Esophagus (tissue), 2 donors: ENCODE data around the gene CFAP90. TPM values are rescaled to one million over a fixed set of nuclear protein-coding genes. Genes with fewer than 3 reads are reported as not detected.

Experiments used
- H3K27ac ChIP-seq, 2 donors: one replicate each; pipeline ENCODE4 v1.5.1; 2013; ENCODE audit warnings: low read depth in 2 of 2, mild to moderate bottlenecking in 2 of 2, inconsistent platforms in 1 of 2, low read length in 1 of 2, moderate library complexity in 1 of 2
- H3K27me3 ChIP-seq, 2 donors: one replicate each; pipeline ENCODE4 v1.6.1; 2013; ENCODE audit warnings: low read length in 2 of 2, control low read depth in 1 of 2, mild to moderate bottlenecking in 1 of 2; ENCODE audit not compliant: insufficient read depth in 2 of 2, control insufficient read depth in 1 of 2
- H3K36me3 ChIP-seq, 2 donors: one replicate each; pipeline ENCODE4 v1.6.1; 2013; ENCODE audit warnings: low read length in 1 of 2; ENCODE audit not compliant: control insufficient read depth in 2 of 2, insufficient read depth in 2 of 2
- H3K4me1 ChIP-seq, 2 donors: one replicate each; pipeline ENCODE4 v1.6.1; 2013; ENCODE audit warnings: low read length in 1 of 2; ENCODE audit not compliant: control insufficient read depth in 2 of 2, insufficient read depth in 2 of 2
- H3K4me3 ChIP-seq, 2 donors: one replicate each; pipeline ENCODE4 v1.5.1; 2013; ENCODE audit warnings: low read length in 2 of 2, mild to moderate bottlenecking in 2 of 2, low read depth in 1 of 2, moderate library complexity in 1 of 2
- H3K9me3 ChIP-seq, 2 donors: one replicate each; pipeline ENCODE4 v1.6.1; 2013; ENCODE audit warnings: mild to moderate bottlenecking in 2 of 2, low read depth in 1 of 2, low read length in 1 of 2, moderate library complexity in 1 of 2; ENCODE audit not compliant: control insufficient read depth in 2 of 2, insufficient read depth in 1 of 2
- WGBS, 2 donors: extraction: QIAGEN DNeasy Blood & Tissue Kit; methylation state at CpG; one replicate each; pipeline ENCODE4 v1.1.7; 2013; 5-methylcytosine and 5-hydroxymethylcytosine counted together
- polyA plus RNA-seq, 2 donors: library from polyadenylated mRNA; stranded (reverse); fragments of 200-250 nt; gene quantifications; one replicate each; pipeline ENCODE4 v1.2.3, GENCODE V29; 2013
- donor health status: healthy with polysubstance abuse.
- donor health status: Bipolar disorder and iron deficiency.

CFAP90 gene
- polyA plus RNA-seq, 2 donors, result 0.06 TPM; not detected in 1

GRCh38 chr5:7794823-7795222 lies 56.1 kb downstream of the CFAP90 start:
- no peaks in the 10 kb centered on the region for H3K9me3 ChIP-seq
- no peak overlapping the region for H3K27ac ChIP-seq
- H3K4me1 ChIP-seq, result no peaks in the 10 kb centered on the region
- no peaks in the 10 kb centered on the region for H3K36me3 ChIP-seq
- H3K4me3 ChIP-seq, result no peak overlapping the region
- no peaks in the 10 kb centered on the region for H3K27me3 ChIP-seq
- WGBS, 2 donors, result 54 to 80% methylated on average over 1 of the region's 1 CpG

DNA sequence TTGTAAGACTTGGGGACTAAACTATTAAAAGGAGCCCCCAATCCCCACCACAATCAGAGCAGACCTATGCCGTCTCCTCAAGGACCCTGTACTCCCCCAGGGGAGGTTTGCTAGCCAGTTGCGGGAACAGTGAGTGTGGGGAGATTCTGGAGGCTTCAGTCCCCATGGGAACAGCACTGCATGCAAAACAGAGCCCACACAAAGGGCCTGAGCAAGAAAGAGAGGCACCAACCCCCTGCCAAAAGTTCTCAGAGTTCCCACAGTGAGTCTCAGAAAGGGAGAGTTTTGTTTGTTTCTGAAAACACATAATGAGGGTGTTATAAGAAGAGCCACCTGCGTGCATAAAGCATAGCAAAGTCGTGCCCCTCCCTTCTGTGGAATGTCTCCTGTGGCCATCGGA lies 56.6 kb downstream of the CFAP90 start:
- no peaks in the 10 kb centered on the region for H3K9me3 ChIP-seq
- 45 to 46% methylated on average over 5 of the region's 5 CpGs for WGBS, 2 donors
- H3K36me3 ChIP-seq, result no peaks in the 10 kb centered on the region
- H3K27me3 ChIP-seq, result no peaks in the 10 kb centered on the region
- H3K27ac ChIP-seq, result no peak overlapping the region
- no peak overlapping the region for H3K4me3 ChIP-seq
- no peaks in the 10 kb centered on the region for H3K4me1 ChIP-seq

DNA sequence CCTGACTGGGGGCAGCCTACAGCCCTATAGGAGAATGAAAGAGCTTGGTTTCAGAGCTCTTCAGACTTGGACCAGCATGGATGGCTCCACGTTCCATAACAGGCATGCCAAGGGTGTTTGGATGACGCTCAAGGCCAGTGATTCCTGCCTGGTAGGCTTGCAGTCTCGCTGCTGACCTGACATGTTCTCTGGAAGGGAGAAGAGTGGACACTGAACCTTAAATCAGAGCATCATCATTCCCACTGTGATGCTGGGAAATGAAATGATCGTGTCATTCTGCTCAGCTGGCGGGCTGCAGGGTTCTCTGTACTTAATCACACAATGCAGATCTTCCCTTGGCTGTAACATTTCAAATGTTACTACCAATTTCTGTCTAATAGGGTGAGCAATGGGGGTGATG lies 57.0 kb downstream of the CFAP90 start:
- no peaks in the 10 kb centered on the region for H3K4me1 ChIP-seq
- H3K36me3 ChIP-seq, result no peaks in the 10 kb centered on the region
- H3K9me3 ChIP-seq, result no peaks in the 10 kb centered on the region
- H3K4me3 ChIP-seq, result no peak overlapping the region
- H3K27ac ChIP-seq, result no peak overlapping the region
- no peaks in the 10 kb centered on the region for H3K27me3 ChIP-seq
- 65 to 83% methylated on average over 5 of the region's 5 CpGs for WGBS, 2 donors

DNA sequence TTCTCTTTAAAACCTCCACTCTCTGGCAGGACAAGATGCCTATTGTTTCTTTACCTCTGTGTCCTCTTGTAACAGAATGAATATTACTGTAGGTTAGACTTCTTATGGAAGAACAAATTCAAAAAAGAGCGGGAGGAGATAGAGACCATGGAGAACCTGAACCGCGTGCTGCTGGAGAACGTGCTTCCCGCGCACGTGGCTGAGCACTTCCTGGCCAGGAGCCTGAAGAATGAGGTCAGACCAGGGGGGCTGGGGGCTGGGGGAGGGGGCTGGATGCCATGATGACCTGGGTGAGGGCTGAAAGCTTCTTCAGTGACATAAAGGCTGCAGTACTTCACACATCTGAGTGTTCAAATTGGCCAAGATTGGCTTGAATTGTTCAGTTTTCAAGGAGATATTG lies 61.4 kb downstream of the CFAP90 start:
- 86 to 89% methylated on average over 7 of the region's 7 CpGs for WGBS, 2 donors
- Histone ChIP-seq H3K27ac (no peak overlapping the region), H3K27me3 (no peaks in the 10 kb centered on the region), H3K4me1 (no peaks in the 10 kb centered on the region), H3K9me3 (no peaks in the 10 kb centered on the region), H3K4me3 (no peak overlapping the region), H3K36me3 (no peaks in the 10 kb centered on the region)

- 87 to 88% methylated on average over 3 of the region's 3 CpGs for WGBS, 2 donors
- no peaks in the 10 kb centered on the region for H3K36me3 ChIP-seq
- no peaks in the 10 kb centered on the region for H3K9me3 ChIP-seq
- H3K4me1 ChIP-seq, result no peaks in the 10 kb centered on the region
- no peaks in the 10 kb centered on the region for H3K27me3 ChIP-seq
- no peak overlapping the region for H3K4me3 ChIP-seq
- no peak overlapping the region for H3K27ac ChIP-seq
Measured at GRCh38 chr5:7787770-7788169, 63.2 kb downstream of the CFAP90 start.

GRCh38 chr5:7784683-7785380 lies 66.1 kb downstream of the CFAP90 start:
- Histone ChIP-seq H3K9me3 (no peaks in the 10 kb centered on the region), H3K4me3 (no peak overlapping the region), H3K27ac (no peak overlapping the region), H3K27me3 (no peaks in the 10 kb centered on the region), H3K36me3 (no peaks in the 10 kb centered on the region), H3K4me1 (no peaks in the 10 kb centered on the region)
- 51 to 67% methylated on average over 4 of the region's 4 CpGs for WGBS, 2 donors

DNA sequence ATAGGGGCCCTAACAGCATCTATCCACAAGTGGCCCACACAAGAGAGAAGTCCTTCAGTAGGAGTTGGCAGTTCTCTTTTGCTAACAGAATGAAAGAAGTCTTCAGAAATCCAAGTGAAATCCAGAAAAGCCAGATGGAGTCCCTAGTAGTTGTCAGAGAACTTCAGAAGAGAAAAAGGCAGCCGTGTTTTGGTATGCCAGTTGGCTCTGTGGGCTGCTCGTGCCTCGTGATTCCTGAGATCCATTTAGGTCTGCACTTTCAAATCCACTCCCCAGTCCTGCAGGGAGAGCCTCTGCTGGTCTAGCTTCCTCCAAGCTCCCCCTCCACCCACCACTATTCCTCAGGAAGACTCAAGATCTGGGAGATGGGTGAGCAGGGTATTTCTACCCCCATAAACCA lies 69.0 kb downstream of the CFAP90 start:
- Histone ChIP-seq H3K27ac (no peak overlapping the region), H3K9me3 (no peaks in the 10 kb centered on the region), H3K4me1 (no peaks in the 10 kb centered on the region), H3K36me3 (no peaks in the 10 kb centered on the region), H3K4me3 (no peak overlapping the region), H3K27me3 (no peaks in the 10 kb centered on the region)
- 43 to 54% methylated on average over 3 of the region's 3 CpGs for WGBS, 2 donors

Other genes starting within 250 kb of the CFAP90 start
- gene FASTKD3, start 17.9 kb upstream of the CFAP90 start, polyA plus RNA-seq, result 1 to 10 TPM; 7.8 to 8.0 TPM
- 10 to 100 TPM in 1 of 2 donors, 1 to 10 TPM in 1; 4.8 to 11.8 TPM for gene MTRR, start 18.0 kb upstream of the CFAP90 start, polyA plus RNA-seq